Stimulated activated CD4-positive, alpha-beta T cell treated with anti-CD3 and anti-CD28 coated beads, TNF-alpha, amount 100 ng/mL, for 24 hours (primary cell): ENCODE data around the gene RGL4.

ENCODE experiments used
- DNase-seq, 3 experiments: peaks; one replicate each; pipeline ENCODE4 v3.0.0-alpha.2; 2020; ENCODE audit warnings: low read depth in 3 of 3

The RGL4 gene

DNA sequence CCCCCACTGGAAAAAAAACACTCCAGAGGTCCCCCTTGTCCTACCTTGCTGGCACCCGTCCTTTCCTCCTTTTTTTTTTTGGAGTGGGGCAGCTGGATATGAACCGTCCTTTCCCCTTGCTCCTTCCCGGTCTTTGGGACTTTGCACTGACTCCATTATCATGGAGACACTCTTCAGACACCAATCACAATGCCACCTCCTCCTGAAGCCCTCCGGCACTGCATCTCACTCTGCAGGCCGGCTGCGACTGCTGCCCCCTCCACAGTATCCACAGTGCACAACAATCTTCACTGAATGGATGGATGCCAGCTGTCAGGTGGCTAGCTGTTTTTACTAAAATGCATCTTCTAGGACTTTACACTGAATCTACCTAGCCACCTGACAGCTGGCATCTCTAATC, 12.7 kb upstream of the RGL4 start:
- DNase-seq = no peak

- DNase-seq = no peak
Measured at GRCh38 chr22:23681026-23681809, 9.6 kb upstream of the RGL4 start.

- DNase-seq = no peak
Measured at GRCh38 chr22:23682077-23682476, 8.7 kb upstream of the RGL4 start.

GRCh38 chr22:23682827-23683355, 7.9 kb upstream of the RGL4 start:
- no peak for DNase-seq

DNA sequence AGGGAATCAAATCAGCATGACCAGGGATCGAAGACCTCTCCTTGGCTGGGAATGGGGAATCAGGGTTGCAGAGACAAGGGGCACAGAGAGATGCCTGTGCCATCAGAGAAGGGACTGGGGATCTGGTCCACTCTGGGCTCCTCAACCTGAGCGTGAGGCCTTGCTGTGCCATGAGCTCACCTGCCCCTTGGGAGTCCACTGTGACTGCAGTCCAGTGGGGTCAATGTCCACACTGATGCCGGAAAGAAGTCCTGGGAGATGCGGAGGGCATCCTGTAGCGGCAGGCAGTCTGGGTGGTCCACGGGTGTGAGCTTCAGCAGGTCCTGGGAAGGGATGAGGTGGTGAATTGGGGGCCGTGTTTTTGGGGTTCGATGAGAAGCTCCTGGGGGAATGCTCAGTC, 7.3 kb upstream of the RGL4 start:
- no peak for DNase-seq

DNA sequence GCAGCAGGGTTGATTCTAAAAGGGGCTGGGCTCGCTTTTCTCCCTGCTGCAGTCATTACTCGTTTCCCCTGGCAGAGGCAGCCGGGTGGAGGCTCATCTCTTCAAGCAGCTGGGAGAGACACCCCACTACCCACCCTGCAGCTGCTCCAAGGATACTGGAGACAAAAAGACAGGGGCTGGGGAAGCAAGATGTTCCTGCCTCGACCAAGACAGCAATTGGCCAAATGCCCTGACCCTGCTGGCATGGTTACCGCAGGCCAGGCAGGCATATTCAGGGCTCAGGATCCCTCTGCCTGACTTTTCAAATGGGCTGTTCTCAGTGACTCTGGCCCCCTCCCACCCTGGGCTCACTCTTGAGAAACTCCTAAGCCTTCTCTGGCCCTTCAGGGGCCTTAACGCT, 6.8 kb upstream of the RGL4 start:
- DNase-seq = no peak

GRCh38 chr22:23684561-23685031, 6.2 kb upstream of the RGL4 start:
- DNase-seq = no peak

GRCh38 chr22:23685205-23685784, 5.5 kb upstream of the RGL4 start:
- no peak for DNase-seq

DNA sequence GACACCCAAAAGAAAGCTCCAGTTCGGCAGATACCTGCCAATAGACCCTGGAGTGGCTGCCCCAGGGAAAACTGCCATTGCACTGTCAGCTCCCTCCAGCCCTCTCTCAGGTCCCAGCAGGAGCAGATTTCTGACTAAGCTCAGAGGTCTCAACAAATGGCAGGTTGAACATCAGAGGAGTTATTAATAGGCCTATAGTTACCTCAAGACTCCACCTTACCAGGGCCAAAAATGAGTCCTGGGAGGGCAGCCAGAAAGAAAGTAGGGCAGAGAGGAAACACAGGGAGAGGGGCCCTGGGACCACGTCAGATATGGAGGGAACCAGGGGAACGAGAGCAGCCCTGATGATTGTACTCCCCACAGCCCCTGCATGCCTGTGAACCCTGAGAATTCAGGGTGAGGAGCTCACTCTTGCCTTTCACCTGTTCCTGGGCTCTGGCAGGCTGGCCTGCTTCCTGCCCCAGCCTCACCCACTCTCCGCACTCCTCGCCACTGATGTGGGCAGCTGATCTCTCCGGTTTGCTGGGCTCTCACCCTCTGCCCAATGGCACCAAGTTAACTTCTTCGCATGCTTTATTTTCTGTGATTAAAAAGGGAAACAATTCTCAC, 4.3 kb upstream of the RGL4 start:
- no peak for DNase-seq

- DNase-seq = no peak
Measured at GRCh38 chr22:23688121-23688520, 2.7 kb upstream of the RGL4 start.

GRCh38 chr22:23688571-23688970, 2.2 kb upstream of the RGL4 start:
- DNase-seq = no peak

DNA sequence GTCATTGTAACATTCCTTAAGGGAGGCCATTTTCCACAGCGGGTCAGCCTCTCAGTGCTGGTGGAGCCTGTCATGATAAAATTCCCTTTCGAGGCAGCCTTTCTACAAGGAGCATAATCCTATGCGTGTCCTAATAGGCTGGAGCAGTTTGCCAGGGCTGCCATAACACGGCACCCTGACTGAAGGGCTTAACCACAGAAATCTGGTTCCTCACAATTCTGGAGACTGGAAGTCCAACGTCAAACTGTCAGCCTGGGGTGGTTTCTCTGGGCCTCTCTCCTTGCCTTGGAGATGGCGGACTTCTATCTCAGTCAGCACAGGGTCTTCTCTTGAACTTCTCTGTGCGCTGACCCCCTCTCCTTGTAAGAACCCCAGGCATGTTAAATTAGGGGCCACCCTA, 1.4 kb upstream of the RGL4 start:
- DNase-seq = no peak

- DNase-seq = no peak
Measured at GRCh38 chr22:23691748-23692423, 1.1 kb downstream of the RGL4 start.

GRCh38 chr22:23692598-23693291, 1.9 kb downstream of the RGL4 start:
- no peak for DNase-seq

DNA sequence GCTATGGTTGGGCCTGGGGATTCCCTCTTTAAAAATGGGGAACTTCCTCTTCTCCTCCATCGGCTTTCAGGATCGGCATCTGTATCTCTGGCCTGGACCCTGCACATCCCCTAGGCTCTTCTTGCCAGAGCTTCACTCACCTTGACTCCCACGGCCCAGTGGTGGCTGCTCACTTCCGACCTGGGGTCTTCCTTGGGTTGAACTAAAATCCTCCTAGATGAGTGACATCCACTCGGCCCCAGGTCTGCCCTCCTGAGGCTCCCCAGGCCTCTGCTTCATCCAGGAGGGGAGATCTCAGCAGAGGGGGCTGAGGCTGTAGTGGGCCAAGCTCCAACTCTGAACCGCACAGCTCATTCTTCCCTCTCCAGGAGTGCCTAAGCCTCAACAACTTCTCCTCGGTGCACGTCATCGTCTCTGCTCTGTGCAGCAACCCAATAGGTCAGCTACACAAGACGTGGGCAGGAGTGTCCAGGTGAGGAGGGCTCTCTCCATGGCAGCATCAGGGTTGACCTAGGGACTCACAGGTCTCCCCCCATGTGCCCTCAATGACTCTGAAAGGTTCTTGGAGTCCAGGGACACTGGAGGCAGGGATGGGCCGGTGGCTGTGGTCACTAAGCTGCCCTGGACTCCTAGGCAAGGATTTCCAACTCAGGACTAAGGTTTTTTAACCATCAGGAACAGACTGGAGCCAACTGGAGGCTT, 3.3 kb downstream of the RGL4 start:
- DNase-seq = no peak

DNA sequence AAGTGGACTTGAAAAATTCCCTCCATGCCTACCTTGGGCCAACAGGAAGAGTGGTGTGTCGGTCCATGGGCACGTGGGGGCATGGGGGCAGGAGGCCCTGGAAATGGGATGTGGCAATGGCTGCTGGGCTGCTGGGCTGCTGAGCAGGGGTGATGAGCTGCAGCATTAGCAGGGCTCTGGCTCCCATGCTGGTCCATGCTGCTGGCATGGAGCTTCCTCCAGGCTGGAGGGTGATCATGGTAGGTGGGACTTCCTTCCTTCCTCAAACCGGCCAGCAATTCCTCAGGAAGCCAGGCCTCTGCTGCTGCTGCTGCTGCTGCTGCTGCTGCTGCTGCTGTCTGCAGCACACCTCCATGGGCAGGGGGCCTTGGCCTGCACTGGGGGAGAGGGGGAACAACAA, 4.3 kb downstream of the RGL4 start:
- DNase-seq = no peak

DNA sequence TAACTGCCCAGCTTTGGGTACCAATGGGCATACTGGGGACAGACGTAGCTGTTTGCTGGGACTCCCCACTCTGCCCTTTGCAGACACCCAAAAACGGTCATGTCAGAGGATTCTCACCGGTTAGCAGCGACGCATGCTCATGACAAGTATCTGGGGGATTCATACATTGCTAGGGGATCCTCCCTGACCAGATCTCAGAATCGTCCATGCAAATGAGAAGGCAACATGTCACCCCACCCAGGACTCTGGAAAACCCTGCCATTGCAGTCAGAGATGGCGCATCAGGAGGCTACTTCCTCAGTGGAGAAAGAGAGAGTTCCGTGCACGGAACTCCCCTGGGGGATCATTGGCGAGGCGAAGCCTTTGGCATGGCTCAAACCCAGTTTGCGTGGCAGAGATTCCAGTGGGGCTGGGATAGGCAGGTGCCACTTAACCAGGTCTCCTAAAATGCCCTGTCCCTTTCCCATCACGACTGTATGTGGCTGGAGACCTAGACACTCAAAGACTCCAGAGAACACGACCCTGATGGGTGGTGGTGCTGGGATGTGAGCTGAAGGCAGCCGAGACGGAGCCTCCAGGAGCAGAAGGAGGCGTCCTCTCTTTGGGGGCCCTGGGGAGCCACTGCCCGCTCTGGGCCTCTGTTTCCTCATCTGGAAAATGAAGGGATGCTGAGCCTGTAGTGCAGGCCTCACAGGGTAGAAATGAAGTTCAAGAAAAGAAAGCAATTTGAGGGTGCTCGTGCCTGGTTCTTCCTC, 4.9 kb downstream of the RGL4 start:
- no peak for DNase-seq

DNA sequence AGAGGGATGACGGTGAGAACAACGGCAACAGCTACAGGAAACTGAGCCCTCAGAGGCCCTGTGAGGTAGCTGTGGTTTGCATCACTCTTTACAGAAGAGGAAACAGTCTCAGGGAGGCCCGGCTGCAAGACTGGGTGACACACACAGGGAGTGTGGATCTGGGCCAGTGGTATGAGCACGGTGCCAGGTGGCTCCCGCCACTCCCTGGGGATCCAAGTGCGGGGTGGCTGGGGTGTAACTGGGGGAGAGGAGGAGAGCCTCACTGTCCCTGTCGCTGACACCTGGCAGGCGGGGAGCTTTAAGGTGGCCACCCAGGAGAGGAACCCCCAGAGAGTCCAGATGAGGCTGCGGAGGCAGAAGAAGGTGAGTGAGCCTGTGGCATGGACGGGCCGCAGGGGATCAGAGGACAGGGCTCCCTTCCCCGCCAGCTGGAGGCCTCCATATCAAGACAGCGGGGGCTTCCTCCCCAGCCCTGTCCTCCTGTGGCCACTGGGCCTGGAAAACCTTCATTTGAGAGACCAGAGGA, 5.6 kb downstream of the RGL4 start:
- DNase-seq = peak; percentile 52 to 73 (median 56)

DNA sequence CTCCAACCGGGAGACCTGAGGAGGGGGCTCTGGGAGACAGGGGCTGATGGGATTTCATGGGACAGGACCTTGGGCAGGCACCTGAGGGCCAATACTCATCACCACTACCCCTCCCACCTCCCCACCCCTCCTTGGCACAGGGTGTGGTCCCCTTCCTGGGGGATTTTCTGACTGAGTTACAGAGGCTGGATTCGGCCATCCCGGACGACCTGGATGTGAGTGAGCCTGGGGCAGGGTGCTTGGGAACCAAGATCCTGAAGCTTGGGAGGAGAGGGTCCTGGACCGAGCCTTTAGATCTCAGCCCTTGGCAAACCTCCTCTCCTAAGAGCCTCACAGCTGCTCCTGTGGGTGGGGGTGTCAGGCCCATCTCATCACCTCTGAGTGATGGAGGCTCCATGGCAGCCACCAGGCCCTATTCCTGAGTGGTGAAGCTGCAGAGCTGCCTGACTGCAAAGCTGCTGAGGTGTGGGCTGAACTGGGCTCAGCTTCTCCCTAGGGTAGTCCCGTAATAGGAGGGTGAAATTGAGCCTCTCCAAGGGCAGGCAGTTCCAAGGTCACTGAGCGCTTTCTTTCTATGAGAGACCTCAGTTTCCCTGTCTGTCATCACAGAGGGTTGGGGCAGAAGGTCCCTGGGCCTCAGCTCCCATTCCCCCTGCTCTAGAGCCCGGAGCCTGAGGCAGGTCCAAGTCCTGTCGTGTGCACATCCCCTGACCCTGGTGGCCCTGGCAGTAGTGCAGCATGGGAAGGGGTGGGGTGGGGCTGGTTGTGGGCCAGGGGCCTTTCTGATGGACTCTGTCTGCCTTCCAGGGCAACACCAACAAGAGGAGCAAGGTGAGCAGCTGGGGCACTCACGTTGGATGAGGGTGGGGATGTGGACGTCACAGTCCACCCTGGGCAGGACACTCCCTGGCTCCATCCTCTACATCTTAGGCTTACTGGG, 6.5 kb downstream of the RGL4 start:
- no peak for DNase-seq
